ENCODE data around the gene DNAJC18.

DNA sequence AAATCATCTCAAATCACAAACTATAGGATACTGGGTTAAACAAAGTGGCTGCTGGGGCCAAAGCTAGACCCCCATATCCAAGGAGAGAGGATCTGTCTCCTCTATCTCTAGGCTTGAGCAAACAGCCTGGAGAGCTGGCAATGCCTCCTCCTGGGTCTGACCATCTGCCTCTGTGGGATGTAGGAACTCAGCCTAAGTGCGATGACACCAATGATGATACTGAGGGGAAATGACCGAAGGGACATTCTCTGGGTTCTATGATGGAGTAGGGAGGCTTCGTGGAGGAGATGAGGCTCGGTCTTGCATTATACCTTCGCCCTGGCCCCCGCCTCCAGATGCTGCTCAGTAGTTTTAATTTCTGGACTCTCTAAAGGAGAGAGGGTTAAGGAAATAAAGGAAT is 26.2 kb downstream of the DNAJC18 start:
- TF ChIP-seq, protein P1, sequence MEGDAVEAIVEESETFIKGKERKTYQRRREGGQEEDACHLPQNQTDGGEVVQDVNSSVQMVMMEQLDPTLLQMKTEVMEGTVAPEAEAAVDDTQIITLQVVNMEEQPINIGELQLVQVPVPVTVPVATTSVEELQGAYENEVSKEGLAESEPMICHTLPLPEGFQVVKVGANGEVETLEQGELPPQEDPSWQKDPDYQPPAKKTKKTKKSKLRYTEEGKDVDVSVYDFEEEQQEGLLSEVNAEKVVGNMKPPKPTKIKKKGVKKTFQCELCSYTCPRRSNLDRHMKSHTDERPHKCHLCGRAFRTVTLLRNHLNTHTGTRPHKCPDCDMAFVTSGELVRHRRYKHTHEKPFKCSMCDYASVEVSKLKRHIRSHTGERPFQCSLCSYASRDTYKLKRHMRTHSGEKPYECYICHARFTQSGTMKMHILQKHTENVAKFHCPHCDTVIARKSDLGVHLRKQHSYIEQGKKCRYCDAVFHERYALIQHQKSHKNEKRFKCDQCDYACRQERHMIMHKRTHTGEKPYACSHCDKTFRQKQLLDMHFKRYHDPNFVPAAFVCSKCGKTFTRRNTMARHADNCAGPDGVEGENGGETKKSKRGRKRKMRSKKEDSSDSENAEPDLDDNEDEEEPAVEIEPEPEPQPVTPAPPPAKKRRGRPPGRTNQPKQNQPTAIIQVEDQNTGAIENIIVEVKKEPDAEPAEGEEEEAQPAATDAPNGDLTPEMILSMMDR (IDR thresholded peaks at IDR 0.05): no peak
- no peak for TF ChIP-seq POLR2AphosphoS5 (IDR thresholded peaks at IDR 0.05)

Measured in breast epithelium (tissue), 3 donors.